WI38 (cell line): Measurements from ENCODE around the gene IFIT1B.
"Not testable (repeated sequence)": the region's sequence is repeated elsewhere in the genome, so short reads cannot be mapped to it uniquely, and the experiment has no call there.

Experiments
- H3K4me3 ChIP-seq: 2 replicates; pipeline ENCODE4 v1.5.1; 2011; ENCODE audit warnings: low read depth, mild to moderate bottlenecking, control low read depth, low read length
- CTCF ChIP-seq: IDR thresholded peaks from 2 replicates; pipeline ENCODE4 v1.5.1; 2012; ENCODE audit warnings: low read depth, mild to moderate bottlenecking, control low read depth, low read length

Gene IFIT1B

GRCh38 chr10:89398003-89398749, 20.3 kb downstream of the IFIT1B start:
- no peak for TF ChIP-seq CTCF
- no peak overlapping the region for H3K4me3 ChIP-seq

DNA sequence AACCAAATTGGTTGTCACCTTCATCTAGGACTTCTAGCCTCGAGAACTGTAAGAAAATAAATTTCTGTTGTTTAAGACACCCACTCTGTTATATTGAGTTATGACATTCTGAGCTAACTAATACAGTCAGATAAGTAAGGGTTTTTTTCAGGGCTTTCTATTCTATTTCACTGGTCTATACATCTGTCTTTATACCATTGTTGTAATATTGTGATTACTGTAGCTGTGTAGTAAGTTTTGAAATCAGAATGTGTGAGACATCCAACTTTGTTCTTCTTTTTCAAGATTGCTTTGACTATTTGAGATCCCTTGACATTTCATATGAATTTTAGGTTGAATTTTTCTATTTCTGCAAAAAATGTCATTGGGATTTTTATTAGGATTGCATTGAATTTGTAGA, 22.1 kb downstream of the IFIT1B start:
- H3K4me3 ChIP-seq, result no peak overlapping the region
- no peak for TF ChIP-seq CTCF

- no peak for TF ChIP-seq CTCF
- no peak overlapping the region for H3K4me3 ChIP-seq
Measured at GRCh38 chr10:89403043-89403442, 25.2 kb downstream of the IFIT1B start.

- H3K4me3 ChIP-seq, result no peak overlapping the region
- TF ChIP-seq CTCF, result no peak
Measured at GRCh38 chr10:89404104-89405047, 26.5 kb downstream of the IFIT1B start.

- H3K4me3 ChIP-seq, result not testable (repeated sequence)
Measured at GRCh38 chr10:89406178-89406577, 28.3 kb downstream of the IFIT1B start.

DNA sequence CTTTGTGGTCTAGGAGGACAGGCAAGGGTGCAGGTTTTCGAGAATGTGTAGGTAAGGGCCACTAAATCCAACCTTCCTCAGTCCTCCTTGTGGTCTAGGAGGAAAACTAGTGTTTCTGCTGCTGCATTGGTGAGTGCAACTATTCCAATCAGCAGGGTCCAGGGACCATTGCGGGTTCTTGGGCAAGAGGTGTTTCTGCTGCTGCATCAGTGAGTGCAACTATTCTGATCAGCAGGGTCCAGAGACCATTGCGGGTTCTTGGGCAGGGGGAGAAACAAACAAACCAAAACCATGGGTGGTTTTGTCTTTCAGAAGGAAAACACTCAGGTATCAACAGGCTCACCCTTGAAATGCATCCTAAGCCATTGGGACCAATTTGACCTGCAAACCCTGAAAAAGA, 29.9 kb downstream of the IFIT1B start:
- not testable (repeated sequence) for H3K4me3 ChIP-seq

DNA sequence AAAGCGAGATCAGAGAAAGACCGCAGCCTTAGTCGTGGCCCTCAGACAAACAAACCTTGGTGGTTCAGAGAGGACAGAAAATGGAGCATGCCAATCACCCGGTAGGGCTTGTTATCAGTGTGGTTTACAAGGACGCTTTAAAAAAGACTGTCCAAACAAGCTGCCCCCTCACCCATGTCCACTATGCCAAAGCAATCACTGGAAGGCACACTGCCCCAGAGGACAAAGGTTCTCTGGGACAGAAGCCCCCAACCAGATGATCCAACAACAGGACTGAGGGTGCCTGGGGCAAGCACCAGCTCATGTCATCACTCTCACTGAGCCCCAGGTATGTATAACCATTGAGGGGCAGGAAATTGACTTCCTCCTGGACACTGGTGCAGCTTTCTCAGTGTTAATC, 31.4 kb downstream of the IFIT1B start:
- H3K4me3 ChIP-seq, result not testable (repeated sequence)

GRCh38 chr10:89410551-89410950, 32.7 kb downstream of the IFIT1B start:
- not testable (repeated sequence) for H3K4me3 ChIP-seq

- not testable (repeated sequence) for H3K4me3 ChIP-seq
Measured at GRCh38 chr10:89411135-89411534, 33.3 kb downstream of the IFIT1B start.

GRCh38 chr10:89412276-89412675, 34.4 kb downstream of the IFIT1B start:
- not testable (repeated sequence) for H3K4me3 ChIP-seq
